AG04450 (cell line): ENCODE results near the gene TSPAN16. TPM values are rescaled to one million over a fixed set of nuclear protein-coding genes. Genes with fewer than 3 reads are reported as not detected.
"Not testable (repeated sequence)": the region's sequence is repeated elsewhere in the genome, so short reads cannot be mapped to it uniquely, and the experiment has no call there.

ENCODE experiments used
- CTCF ChIA-PET: fragments of 300-600, 350-600 bp; formaldehyde crosslinking; extraction: SDS; loops from one replicate; lab custom pipeline; 2022; ENCODE audit warnings: antibody characterized with exemption, inconsistent platforms; lab: Charles Lee
- POLR2A ChIA-PET: fragments of 350-600 bp; formaldehyde crosslinking; extraction: SDS; loops from one replicate; lab custom pipeline; 2021; ENCODE audit warnings: antibody characterized with exemption, inconsistent platforms; lab: Yijun Ruan, JAX
- DNase-seq: peaks from one replicate; pipeline ENCODE4 v3.0.0-alpha.2; 2011; ENCODE audit warnings: low read depth, low spot score
- H3K27ac ChIP-seq: one replicate; pipeline ENCODE4 v1.5.1; 2012; ENCODE audit warnings: low read depth, low read length, control low read depth
- H3K27me3 ChIP-seq: one replicate; pipeline ENCODE4 v1.6.0; 2012; ENCODE audit warnings: low read length; ENCODE audit not compliant: control insufficient read depth, insufficient read depth
- H3K4me3 ChIP-seq: 2 replicates; pipeline ENCODE4 v1.5.1; 2011; ENCODE audit warnings: mild to moderate bottlenecking, low read depth, low read length, control low read depth
- H3K9me3 ChIP-seq: 2 replicates; pipeline ENCODE4 v1.5.1; 2012; ENCODE audit warnings: low read length; ENCODE audit not compliant: control insufficient read depth, insufficient read depth
- CTCF ChIP-seq: IDR thresholded peaks from 2 replicates; pipeline ENCODE4 v1.5.1; 2011; ENCODE audit warnings: low read depth, low read length, control low read depth, inconsistent platforms
- polyA plus RNA-seq: library from polyadenylated mRNA; depleted of rRNA; stranded (reverse); fragments of >200 nt; gene quantifications from 2 replicates; pipeline ENCODE4 v1.2.3, GENCODE V29; 2011

The TSPAN16 gene
- polyA plus RNA-seq, 1 experiment: not detected

- CTCF ChIA-PET: interaction anchor here (1.8 kb wide), 1 partner anchor 12 kb away, joined by 6 read pairs; no protein-coding TSS in a partner anchor
- POLR2A ChIA-PET: no interaction called here
Measured at GRCh38 chr19:11306337-11306736, 10.4 kb downstream of the TSPAN16 start.

GRCh38 chr19:11320278-11320995 is 24.5 kb downstream of the TSPAN16 start:
- CTCF ChIA-PET: interaction anchor here (1.4 kb wide), 1 partner anchor 162 kb away, joined by 3 read pairs; no protein-coding TSS in a partner anchor
- H3K27ac ChIP-seq, DNase-seq, POLR2A ChIA-PET, H3K4me3 ChIP-seq, H3K27me3 ChIP-seq, H3K9me3 ChIP-seq: not testable (repeated sequence)

More at GRCh38 chr19:11306337-11306736, 10.4 kb downstream of the TSPAN16 start:
- H3K9me3 ChIP-seq: no peaks in the 10 kb centered on the region
- peaks cover 3% of the 10 kb centered on the region for H3K27me3 ChIP-seq
- no peak overlapping the region for H3K4me3 ChIP-seq
- no peak for TF ChIP-seq CTCF
- no peak overlapping the region for H3K27ac ChIP-seq
- DNase-seq: no peak

GRCh38 chr19:11321191-11322126 is 25.5 kb downstream of the TSPAN16 start:
- TF ChIP-seq CTCF: no peak
- no peak overlapping the region for H3K27ac ChIP-seq
- DNase-seq: no peak
- ChIA-PET CTCF (interaction anchor here (1.4 kb wide), 1 partner anchor 161 kb away, joined by 3 read pairs; no protein-coding TSS in a partner anchor), POLR2A (interaction anchor here (0.7 kb wide), 1 partner anchor 21 kb away, joined by 3 read pairs; no protein-coding TSS in a partner anchor)
- no peak overlapping the region for H3K4me3 ChIP-seq
- H3K9me3 ChIP-seq: peaks cover 3% of the 10 kb centered on the region; the same call in 1 of the 2 replicates
- no peaks in the 10 kb centered on the region for H3K27me3 ChIP-seq

GRCh38 chr19:11322269-11323024 is 26.5 kb downstream of the TSPAN16 start:
- Histone ChIP-seq H3K4me3 (no peak overlapping the region), H3K27ac (no peak overlapping the region), H3K9me3 (peaks cover 3% of the 10 kb centered on the region; the same call in 1 of the 2 replicates), H3K27me3 (no peaks in the 10 kb centered on the region)
- no peak for DNase-seq
- POLR2A ChIA-PET: interaction anchor here (0.7 kb wide), 1 partner anchor 20 kb away, joined by 3 read pairs; no protein-coding TSS in a partner anchor
- CTCF ChIA-PET: interaction anchor here (0.6 to 1.7 kb wide), 7 partner anchors 9 to 1651 kb away, joined by 3 to 5 read pairs (median 3); no protein-coding TSS in a partner anchor
- TF ChIP-seq CTCF: no peak
